Muscle layer of colon (tissue), 2 donors: ENCODE data around the gene BORCS6.

Source experiments
- H3K27ac ChIP-seq: one replicate; pipeline ENCODE4 v1.7.0; 2013; ENCODE audit warnings: low read depth, mild to moderate bottlenecking, low read length, moderate library complexity
- H3K27me3 ChIP-seq, 2 donors: one replicate each; pipeline ENCODE4 v1.7.0; 2013; ENCODE audit warnings: low read length in 2 of 2, mild to moderate bottlenecking in 2 of 2; ENCODE audit not compliant: insufficient read depth in 2 of 2, control insufficient read depth in 1 of 2
- H3K36me3 ChIP-seq: one replicate; pipeline ENCODE4 v1.7.0; 2013; ENCODE audit warnings: mild to moderate bottlenecking, low read length; ENCODE audit not compliant: insufficient read depth
- H3K4me1 ChIP-seq: one replicate; pipeline ENCODE4 v1.7.0; 2013; ENCODE audit warnings: mild to moderate bottlenecking, low read length; ENCODE audit not compliant: insufficient read depth
- H3K4me3 ChIP-seq, 2 donors: one replicate each; pipeline ENCODE4 v1.7.0; 2013; ENCODE audit warnings: low read length in 2 of 2, low read depth in 1 of 2, mild to moderate bottlenecking in 1 of 2, moderate library complexity in 1 of 2
- H3K9ac ChIP-seq: one replicate; pipeline ENCODE4 v1.7.0; 2013; ENCODE audit warnings: low read length
- H3K9me3 ChIP-seq: one replicate; pipeline ENCODE4 v1.7.0; 2013; ENCODE audit warnings: mild to moderate bottlenecking, low read length
- donor health status: abdominal sarcoma.
- donor health status: Adenocarcinoma of cecum.

Gene BORCS6

DNA sequence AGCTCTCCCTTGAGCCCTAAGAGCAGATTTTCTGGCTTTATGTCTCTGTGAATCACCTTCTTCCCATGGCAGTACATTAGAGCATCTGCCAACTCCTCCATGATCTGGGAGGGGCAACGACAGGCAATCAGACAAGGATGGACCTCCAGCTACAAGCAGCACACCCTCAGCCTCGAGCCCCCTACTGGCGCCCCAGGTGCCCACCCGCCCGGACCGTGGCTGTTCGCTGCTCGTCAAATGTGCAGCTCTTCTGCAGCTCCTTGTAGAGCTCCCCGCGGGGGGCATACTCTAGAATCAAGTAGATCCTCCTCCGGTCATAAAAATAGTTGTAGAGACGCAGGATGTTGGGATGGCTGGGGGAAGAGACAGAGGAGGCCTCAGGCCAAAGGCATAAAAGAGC, 16.6 kb upstream of the BORCS6 start:
- Histone ChIP-seq H3K27me3 (no peaks in the 10 kb centered on the region), H3K27ac (no peak overlapping the region), H3K4me3 (no peak overlapping the region), H3K36me3 (no peaks in the 10 kb centered on the region), H3K4me1 (peaks cover 10% of the 10 kb centered on the region), H3K9me3 (no peaks in the 10 kb centered on the region), H3K9ac (no peak overlapping the region)

DNA sequence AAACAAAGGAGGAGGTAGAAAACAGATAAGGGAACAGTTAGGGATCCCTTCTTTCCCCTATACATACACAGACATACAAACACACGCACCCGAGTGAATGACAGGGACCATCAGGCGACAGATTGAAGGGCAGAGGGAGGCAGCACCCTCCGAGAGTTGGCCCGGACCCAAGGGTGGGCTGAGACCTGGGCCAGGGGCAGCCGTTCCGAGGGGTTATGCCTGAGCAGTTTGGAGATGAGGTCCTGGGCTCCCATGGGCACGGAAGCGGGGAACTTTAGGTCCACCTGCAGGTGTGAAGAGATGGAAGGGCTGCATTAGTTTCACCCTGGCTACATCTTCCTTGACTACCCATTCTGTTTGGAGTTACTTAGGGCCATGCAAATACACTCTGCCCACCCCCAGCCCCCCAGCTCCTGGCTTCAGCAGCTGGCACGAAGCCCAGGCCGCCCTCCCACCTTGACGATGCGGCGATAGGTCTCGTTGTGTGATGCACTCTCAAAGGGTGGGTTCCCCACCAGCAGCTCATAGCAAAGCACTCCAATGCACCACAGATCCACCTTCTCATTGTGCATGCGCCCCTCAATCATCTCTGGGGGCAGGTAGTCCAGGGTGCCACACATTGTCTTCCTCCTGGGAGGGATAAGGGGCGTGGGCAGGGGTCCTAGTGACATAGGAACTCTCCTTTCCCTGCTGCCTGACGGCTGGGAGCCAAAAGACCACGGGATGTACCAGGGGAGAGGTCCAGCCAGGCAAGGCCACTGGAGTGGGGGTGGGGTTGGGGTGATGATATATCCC, 15.0 kb upstream of the BORCS6 start:
- H3K9me3 ChIP-seq: no peaks in the 10 kb centered on the region
- H3K27me3 ChIP-seq: no peaks in the 10 kb centered on the region
- no peak overlapping the region for H3K9ac ChIP-seq
- H3K4me1 ChIP-seq: peaks cover 2% of the 10 kb centered on the region
- H3K4me3 ChIP-seq: no peak overlapping the region
- H3K27ac ChIP-seq: no peak overlapping the region
- H3K36me3 ChIP-seq: no peaks in the 10 kb centered on the region

DNA sequence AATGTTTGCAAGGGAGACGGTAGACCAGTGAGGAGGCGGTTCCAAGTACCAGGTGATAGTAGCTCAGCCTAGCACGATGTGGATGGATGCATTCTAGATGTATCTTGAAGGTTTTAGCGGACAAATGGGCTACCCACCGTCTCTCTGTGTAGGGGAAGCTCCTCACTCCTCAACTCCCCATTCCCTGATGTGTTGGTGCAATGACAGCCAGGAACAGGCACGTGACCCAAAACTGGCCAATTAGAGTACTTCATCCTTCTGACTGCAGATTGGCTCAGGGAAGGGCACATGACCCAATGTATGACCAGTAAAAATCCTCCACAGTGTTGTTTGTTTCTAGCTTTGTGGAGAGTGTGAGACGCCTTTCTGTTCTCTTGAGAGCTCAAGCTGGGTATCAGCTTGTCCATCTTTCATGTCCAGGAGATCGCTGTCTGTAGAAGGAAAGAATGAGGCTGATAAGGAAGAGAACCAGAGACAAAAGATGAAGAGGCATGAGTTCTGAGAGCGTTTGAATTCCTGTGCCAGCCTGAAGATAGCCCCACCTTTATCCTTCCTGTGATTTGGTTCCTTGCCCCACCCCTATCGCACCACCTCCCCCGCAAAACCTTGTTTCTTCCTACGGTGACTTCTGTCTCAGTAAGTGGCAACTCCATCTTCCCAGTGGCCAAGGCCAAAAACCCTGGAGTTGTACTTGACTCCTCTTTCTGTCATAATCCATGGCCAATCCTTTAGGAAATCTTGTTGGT, 2.3 kb upstream of the BORCS6 start:
- H3K4me3 ChIP-seq: peak overlapping the region; percentile 24 to 40
- H3K36me3 ChIP-seq: no peaks in the 10 kb centered on the region
- peak overlapping the region; percentile 56 for H3K27ac ChIP-seq
- H3K27me3 ChIP-seq: no peaks in the 10 kb centered on the region
- H3K9ac ChIP-seq: no peak overlapping the region
- no peaks in the 10 kb centered on the region for H3K9me3 ChIP-seq
- peaks cover 39% of the 10 kb centered on the region for H3K4me1 ChIP-seq

DNA sequence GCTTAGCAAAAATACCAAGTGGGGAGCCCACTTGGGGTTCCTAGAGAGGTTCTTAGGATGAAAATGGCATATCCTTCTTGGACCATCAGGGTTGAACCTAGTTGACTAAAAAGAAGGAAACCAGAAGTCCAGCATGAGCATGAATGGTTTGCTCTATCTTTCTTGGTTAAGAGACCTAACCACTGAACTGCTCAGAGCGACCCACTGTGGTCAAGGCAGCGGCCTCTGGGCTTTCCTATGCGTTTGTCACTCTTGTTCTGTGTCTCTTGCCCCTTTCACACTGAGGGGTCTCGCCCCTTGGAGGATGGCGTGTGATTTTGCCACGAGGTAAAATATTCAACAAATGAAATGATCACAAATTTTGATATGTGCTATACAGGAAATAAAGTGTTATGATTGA, 526 bp upstream of the BORCS6 start:
- H3K27me3 ChIP-seq: no peaks in the 10 kb centered on the region
- peaks cover 42% of the 10 kb centered on the region for H3K4me1 ChIP-seq
- H3K27ac ChIP-seq: peak overlapping the region; percentile 19
- no peak overlapping the region for H3K9ac ChIP-seq
- no peaks in the 10 kb centered on the region for H3K36me3 ChIP-seq
- no peaks in the 10 kb centered on the region for H3K9me3 ChIP-seq
- peak overlapping the region in 1 of 2 donors; percentile 53 for H3K4me3 ChIP-seq

DNA sequence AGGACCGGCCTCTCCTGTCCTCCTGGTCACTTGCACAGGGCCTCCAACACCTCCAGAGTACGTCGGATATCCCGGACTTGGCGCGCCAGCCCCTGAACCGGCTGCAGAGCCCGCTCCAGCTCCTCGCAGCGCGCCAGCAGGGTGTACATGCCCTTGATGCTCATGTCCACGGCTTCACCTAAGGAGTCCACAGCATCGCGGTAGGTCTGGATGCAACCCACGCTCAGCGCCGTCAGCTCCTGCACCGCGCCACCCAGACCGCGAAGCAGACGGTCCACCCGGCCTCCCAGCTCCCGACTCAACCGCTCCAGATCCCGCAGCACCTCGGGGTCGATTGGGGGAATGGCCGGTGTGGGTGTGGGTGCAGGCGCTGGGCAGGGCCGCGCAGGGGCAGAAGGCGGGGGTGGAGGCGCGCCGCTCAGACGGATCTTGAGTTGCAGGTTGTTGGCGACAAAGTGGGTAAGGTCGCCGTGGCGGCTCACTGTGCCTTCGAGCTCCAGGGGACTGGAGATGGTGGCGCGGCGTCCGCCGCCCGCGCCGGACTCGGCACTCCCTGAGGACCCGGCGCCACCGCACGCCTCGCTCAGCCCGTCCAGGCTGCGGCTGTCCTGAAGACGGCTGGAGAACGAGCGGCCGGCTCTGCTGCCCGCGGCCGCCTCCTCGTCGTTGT, 804 bp downstream of the BORCS6 start:
- Histone ChIP-seq H3K4me1 (peaks cover 42% of the 10 kb centered on the region), H3K4me3 (peak overlapping the region; percentile 78 to 94), H3K27me3 (no peaks in the 10 kb centered on the region), H3K9me3 (no peaks in the 10 kb centered on the region), H3K9ac (peak overlapping the region; percentile 1), H3K27ac (peak overlapping the region; percentile 89), H3K36me3 (no peaks in the 10 kb centered on the region)

DNA sequence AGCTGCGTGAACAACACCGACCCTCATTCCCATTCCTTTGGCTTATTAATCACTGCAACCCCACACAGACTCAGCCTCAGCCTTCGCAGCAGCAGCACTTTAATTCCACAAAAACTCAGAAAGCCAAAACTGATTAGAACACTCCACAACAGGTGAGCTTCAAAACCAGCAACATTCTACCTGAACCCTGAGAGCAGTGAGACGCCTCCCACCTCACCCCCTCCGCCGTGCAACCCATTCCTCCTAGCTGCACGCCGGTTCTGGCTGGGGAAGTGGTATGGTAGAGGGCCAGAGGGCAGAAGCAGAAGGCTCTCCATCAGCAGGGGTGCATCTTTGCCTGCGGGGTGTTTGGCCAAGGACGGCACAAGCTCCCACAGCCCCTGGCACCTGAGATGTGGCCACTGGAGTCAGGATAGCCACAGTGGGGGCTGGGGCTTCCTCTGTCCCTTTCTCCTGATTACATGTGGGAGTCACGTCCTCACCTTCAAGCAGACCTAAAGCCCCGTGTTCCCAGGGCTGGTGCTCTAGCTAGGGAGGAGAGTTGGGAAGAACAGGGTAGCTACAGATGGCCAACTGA, 1.6 kb downstream of the BORCS6 start:
- H3K4me3 ChIP-seq: peak overlapping the region; percentile 78 to 94
- H3K27ac ChIP-seq: peak overlapping the region; percentile 89
- peaks cover 42% of the 10 kb centered on the region for H3K4me1 ChIP-seq
- no peaks in the 10 kb centered on the region for H3K36me3 ChIP-seq
- peak overlapping the region; percentile 23 for H3K9ac ChIP-seq
- H3K9me3 ChIP-seq: no peaks in the 10 kb centered on the region
- H3K27me3 ChIP-seq: no peaks in the 10 kb centered on the region

DNA sequence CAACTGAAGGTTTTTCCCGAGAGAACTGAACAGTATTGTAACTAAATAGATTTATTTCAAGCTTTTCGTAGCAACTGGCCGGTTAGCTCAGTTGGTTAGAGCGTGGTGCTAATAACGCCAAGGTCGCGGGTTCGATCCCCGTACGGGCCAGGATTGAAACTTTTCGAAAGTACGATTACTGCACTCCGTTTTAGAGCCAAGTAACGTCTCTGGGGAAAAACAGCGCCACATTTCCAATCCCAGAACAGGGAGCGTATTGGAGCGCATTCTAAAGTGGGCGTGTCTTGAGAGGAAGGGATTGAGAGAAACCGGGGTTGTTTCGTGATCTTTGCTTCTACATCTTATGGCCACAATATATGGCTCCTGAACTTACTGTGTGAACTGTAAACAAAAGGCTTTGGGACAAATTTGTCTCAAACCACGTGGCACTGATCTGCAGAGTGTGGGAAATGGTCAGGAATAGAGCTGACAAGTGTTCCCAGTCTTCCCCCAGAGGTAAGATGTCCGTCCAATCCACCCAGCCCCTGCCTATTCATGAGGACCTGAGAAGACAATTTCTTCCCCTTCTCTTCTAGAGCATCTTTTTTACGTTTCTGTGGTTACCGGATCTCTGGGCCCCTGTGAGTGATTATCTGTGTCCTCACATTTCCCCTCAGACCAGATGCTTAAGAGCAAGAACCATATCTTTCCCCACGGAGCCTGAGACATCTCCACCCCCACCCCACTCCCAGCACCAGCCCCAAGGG, 2.3 kb downstream of the BORCS6 start:
- peaks cover 40% of the 10 kb centered on the region for H3K4me1 ChIP-seq
- H3K27ac ChIP-seq: peak overlapping the region; percentile 89
- peak overlapping the region; percentile 30 to 94 for H3K4me3 ChIP-seq
- no peaks in the 10 kb centered on the region for H3K9me3 ChIP-seq
- peak overlapping the region; percentile 23 for H3K9ac ChIP-seq
- H3K36me3 ChIP-seq: no peaks in the 10 kb centered on the region
- H3K27me3 ChIP-seq: no peaks in the 10 kb centered on the region

DNA sequence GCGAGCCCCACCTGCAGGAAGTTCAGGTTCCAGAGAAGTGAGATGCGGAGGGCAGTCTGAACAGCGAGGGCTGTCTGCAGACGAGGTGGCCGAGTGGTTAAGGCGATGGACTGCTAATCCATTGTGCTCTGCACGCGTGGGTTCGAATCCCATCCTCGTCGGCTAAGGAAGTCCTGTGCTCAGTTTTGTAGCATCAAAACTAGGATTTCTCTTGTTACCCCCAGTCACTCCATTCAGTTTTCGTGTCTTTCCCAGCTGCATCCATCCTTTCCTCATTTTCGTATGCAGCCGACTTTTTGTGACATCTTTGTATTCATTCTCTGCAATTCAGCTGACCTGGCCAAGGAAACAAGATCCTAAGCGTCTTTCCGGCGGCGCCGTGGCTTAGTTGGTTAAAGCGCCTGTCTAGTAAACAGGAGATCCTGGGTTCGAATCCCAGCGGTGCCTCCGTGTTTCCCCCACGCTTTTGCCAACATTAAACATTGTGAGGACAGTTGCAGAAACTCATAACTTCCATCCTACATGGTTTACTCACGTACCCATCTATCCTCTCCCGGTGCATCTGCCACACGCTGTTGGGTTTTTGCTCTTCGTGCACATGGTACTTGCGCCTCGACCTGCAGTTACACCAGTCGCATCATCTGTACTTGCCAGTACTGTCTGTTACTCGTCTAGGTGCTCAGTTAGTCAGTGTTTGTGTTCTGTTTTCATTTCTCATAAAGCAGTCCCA, 3.0 kb downstream of the BORCS6 start:
- Histone ChIP-seq H3K9me3 (no peaks in the 10 kb centered on the region), H3K27me3 (no peaks in the 10 kb centered on the region), H3K4me3 (peak overlapping the region; percentile 90 to 94), H3K36me3 (no peaks in the 10 kb centered on the region), H3K27ac (peak overlapping the region; percentile 89), H3K4me1 (peaks cover 33% of the 10 kb centered on the region), H3K9ac (peak overlapping the region; percentile 63)

DNA sequence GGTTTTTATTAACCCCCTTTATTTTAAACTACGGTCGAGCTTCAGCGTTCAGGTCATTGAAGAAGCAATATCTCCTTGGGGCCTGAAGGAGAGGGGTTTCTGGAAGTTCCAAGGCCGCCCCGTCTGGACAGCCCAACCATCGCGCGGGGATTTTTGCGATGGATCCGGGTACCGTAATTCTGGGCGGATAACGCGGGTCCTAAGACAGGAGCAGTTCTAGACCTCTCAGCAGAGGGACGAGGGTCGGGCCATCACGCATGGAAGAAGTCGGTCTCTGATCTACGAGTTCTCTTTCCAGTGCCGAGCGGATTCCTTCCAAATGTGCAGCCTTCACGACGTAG, 3.6 kb downstream of the BORCS6 start:
- Histone ChIP-seq H3K27ac (peak overlapping the region; percentile 89), H3K4me1 (peaks cover 28% of the 10 kb centered on the region), H3K36me3 (no peaks in the 10 kb centered on the region), H3K27me3 (no peaks in the 10 kb centered on the region), H3K4me3 (peak overlapping the region; percentile 90 to 94), H3K9me3 (no peaks in the 10 kb centered on the region), H3K9ac (peak overlapping the region; percentile 63)

DNA sequence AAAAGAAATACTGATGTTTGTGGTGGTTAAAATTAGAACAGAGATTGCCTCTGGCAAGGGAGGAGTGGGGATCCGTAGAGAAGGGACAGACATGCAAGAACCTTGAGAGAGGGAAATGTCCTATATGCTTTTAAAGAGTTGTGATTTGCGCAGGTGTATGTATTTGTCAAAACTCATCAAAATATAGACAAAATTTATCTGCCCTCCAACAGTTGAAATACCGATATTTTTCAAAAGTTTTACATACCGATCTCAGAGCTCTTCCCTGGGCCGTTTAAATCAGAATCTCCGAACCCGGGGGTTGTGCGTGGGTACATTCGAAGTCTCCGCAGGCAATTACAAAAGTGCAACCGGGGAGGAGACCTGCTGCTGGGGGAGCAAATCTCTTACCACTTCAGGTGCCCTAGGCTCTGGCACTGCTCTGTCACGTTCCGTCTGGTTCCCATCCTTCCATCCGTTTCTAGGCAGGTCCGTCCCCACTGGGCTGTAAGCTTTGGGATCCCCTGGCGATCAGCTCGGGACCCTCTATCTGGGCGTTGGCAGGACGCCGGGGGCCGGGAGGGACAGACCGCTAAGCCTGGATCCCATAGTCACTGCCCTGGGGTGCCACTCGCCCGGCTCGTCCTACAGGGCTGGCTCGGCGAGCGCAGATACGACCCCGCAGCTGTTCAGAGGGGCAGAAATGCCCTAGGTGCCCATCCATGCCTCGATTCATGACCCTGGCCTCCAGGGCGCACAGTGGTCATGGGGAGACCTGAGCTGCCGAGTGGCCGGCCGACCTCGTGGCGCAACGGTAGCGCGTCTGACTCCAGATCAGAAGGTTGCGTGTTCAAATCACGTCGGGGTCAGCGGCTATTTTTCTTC, 4.2 kb downstream of the BORCS6 start:
- H3K4me1 ChIP-seq: peaks cover 26% of the 10 kb centered on the region
- H3K9ac ChIP-seq: peak overlapping the region; percentile 63
- peak overlapping the region; percentile 89 for H3K27ac ChIP-seq
- no peaks in the 10 kb centered on the region for H3K27me3 ChIP-seq
- no peaks in the 10 kb centered on the region for H3K9me3 ChIP-seq
- peak overlapping the region; percentile 90 to 94 for H3K4me3 ChIP-seq
- no peaks in the 10 kb centered on the region for H3K36me3 ChIP-seq
